Gastrocnemius medialis (tissue), 4 donors: Measurements from ENCODE around the gene RBM19. TPM values are rescaled to one million over a fixed set of nuclear protein-coding genes. Genes with fewer than 3 reads are reported as not detected.

Source experiments
- ATAC-seq, 2 donors: fragments of 150-250 bp; one replicate each; pipeline ENCODE4 v1.9.1; 2016
- DNase-seq, 2 donors: peaks; one replicate each; pipeline ENCODE4 v3.0.0-alpha.2; 2019
- H3K27ac ChIP-seq, 4 donors: fragments of 200-600 bp; sonication (generic); 1 replicate in 1 of 4; 2 replicates in 3 of 4; pipeline ENCODE4 v1.5.1; 2016 to 2018; ENCODE audit warnings: mild to moderate bottlenecking in 2 of 4, moderate library complexity in 1 of 4
- H3K27me3 ChIP-seq, 3 donors: fragments of 200-600 bp; sonication (generic) in 2 of 3; 1 replicate in 1 of 3; 2 replicates in 2 of 3; pipeline versions ENCODE4 v1.5.1 to v1.6.0; 2016 to 2019; ENCODE audit warnings: mild to moderate bottlenecking in 1 of 3, moderate library complexity in 1 of 3
- H3K36me3 ChIP-seq, 2 donors: fragments of 200-600 bp; sonication (generic) in 1 of 2; one replicate each; pipeline ENCODE4 v1.5.1; 2017 to 2018
- H3K4me1 ChIP-seq, 2 donors: fragments of 200-600 bp; sonication (generic) in 1 of 2; one replicate each; pipeline ENCODE4 v1.5.1; 2016 to 2017; ENCODE audit warnings: mild to moderate bottlenecking in 2 of 2
- H3K4me3 ChIP-seq, 4 donors: fragments of 200-600 bp; sonication (generic) in 3 of 4; 1 replicate in 1 of 4; 2 replicates in 3 of 4; pipeline ENCODE4 v1.5.1; 2016 to 2019; ENCODE audit warnings: mild to moderate bottlenecking in 2 of 4
- H3K9me3 ChIP-seq, 3 donors: fragments of 200-600 bp; sonication (generic) in 2 of 3; 1 replicate in 1 of 3; 2 replicates in 2 of 3; pipeline ENCODE4 v1.5.1; 2016 to 2019
- CTCF ChIP-seq, 5 experiments: fragments of 450-650 bp in 3 of 5; fragments of 200-600 bp in 2 of 5; sonication (generic) in 2 of 5; IDR thresholded peaks in 4 of 5; conservative IDR thresholded peaks in 1 of 5; 1 replicate in 4 of 5; 2 replicates in 1 of 5; pipeline ENCODE4 v1.5.1; 2016 to 2019; ENCODE audit warnings: antibody characterized with exemption in 5 of 5, mild to moderate bottlenecking in 3 of 5, moderate library complexity in 3 of 5
- POLR2A ChIP-seq, 2 donors: fragments of 450-650 bp; IDR thresholded peaks; one replicate each; pipeline ENCODE4 v1.6.1; 2017; ENCODE audit warnings: antibody characterized with exemption in 2 of 2, mild to moderate bottlenecking in 2 of 2, moderate library complexity in 2 of 2
- in situ Hi-C, 4 donors: fragments of 200-750 bp; cut with MboI; loops; one replicate each; pipeline versions ENCODE4 v1.15.0 to v1.8.0; 2017; ENCODE audit warnings: low sequenced_read_pairs in 4 of 4
- intact Hi-C: fragments of 100-400 bp; cut with DNase I; formaldehyde crosslinking; loops from one replicate; pipeline ENCODE4 v1.15.1; 2023; ENCODE audit warnings: low total_unique reads
- total RNA-seq, 4 donors: library from RNA; depleted of rRNA; stranded (reverse); fragments of >200 nt; gene quantifications; one replicate each; pipeline versions ENCODE4 v1.1.0 to v1.2.3, GENCODE V29; 2016

Gene RBM19
- total RNA-seq, 4 donors from 2014 or later, result 21.2 to 28.3 (median 26.8) TPM

- DNase-seq (no peak), ATAC-seq (no peak)
- in situ Hi-C loops (no loop called here), intact Hi-C loops (no loop called here)
- TF ChIP-seq POLR2A (IDR thresholded peaks at IDR 0.05) (no peak), CTCF (IDR thresholded peaks at IDR 0.05 in 4 of 5, conservative IDR thresholded peaks at IDR 0.05 in 1 of 5) (no peak)
- Histone ChIP-seq H3K27me3 (no peaks in the 10 kb centered on the region), H3K4me1 (no peaks in the 10 kb centered on the region), H3K4me3 (no peak overlapping the region), H3K9me3 (no peaks in the 10 kb centered on the region), H3K36me3 (peaks cover 0 to 98% of the 10 kb centered on the region in 2 donors), H3K27ac (no peak overlapping the region)
Observed at GRCh38 chr12:113940357-113941207, 25.5 kb downstream of the RBM19 start.

DNA sequence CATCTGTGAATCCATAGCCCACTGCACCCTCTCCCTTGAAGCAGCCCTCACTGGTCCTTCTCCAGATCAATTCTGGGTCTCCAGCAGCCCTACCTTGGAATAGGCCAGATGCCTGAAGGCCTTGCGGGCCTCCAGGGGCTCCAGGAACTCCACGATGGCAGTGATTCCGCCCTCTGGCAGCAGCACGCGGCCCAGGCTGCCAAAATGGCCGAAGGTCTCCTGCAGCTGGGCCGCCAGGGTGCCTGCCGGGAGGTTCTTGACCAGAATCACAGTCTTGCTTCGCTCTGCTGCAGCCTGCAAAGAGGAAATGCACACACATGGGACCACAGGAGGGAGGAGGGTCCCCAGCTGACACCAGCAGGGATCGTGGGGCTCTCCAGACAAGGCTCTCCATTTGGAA, 26.3 kb downstream of the RBM19 start:
- no peak for DNase-seq
- Histone ChIP-seq H3K36me3 (peaks cover 0 to 98% of the 10 kb centered on the region in 2 donors), H3K27ac (no peak overlapping the region), H3K9me3 (no peaks in the 10 kb centered on the region), H3K27me3 (no peaks in the 10 kb centered on the region), H3K4me1 (no peaks in the 10 kb centered on the region), H3K4me3 (no peak overlapping the region)
- in situ Hi-C loops (no loop called here), intact Hi-C loops (no loop called here)
- no peak for ATAC-seq
- TF ChIP-seq POLR2A (IDR thresholded peaks at IDR 0.05), result no peak
- TF ChIP-seq CTCF (IDR thresholded peaks at IDR 0.05 in 4 of 5, conservative IDR thresholded peaks at IDR 0.05 in 1 of 5), result no peak

- Histone ChIP-seq H3K4me3 (no peak overlapping the region), H3K9me3 (no peaks in the 10 kb centered on the region), H3K27ac (no peak overlapping the region), H3K4me1 (no peaks in the 10 kb centered on the region), H3K27me3 (no peaks in the 10 kb centered on the region), H3K36me3 (peaks cover 0 to 94% of the 10 kb centered on the region in 2 donors)
- intact Hi-C loops, result no loop called here
- ATAC-seq, result no peak
- in situ Hi-C loops, result no loop called here
- TF ChIP-seq CTCF (IDR thresholded peaks at IDR 0.05 in 4 of 5, conservative IDR thresholded peaks at IDR 0.05 in 1 of 5) (no peak), POLR2A (IDR thresholded peaks at IDR 0.05) (no peak)
- DNase-seq, result no peak
Observed at GRCh38 chr12:113938471-113938870, 27.7 kb downstream of the RBM19 start.

GRCh38 chr12:113936460-113936859, 29.7 kb downstream of the RBM19 start:
- Histone ChIP-seq H3K27ac (no peak overlapping the region), H3K4me1 (peaks cover 0 to 6% of the 10 kb centered on the region in 2 donors), H3K27me3 (no peaks in the 10 kb centered on the region), H3K36me3 (peaks cover 0 to 74% of the 10 kb centered on the region in 2 donors), H3K9me3 (no peaks in the 10 kb centered on the region), H3K4me3 (no peak overlapping the region)
- in situ Hi-C loops (no loop called here), intact Hi-C loops (no loop called here)
- TF ChIP-seq POLR2A (IDR thresholded peaks at IDR 0.05) (no peak), CTCF (IDR thresholded peaks at IDR 0.05 in 4 of 5, conservative IDR thresholded peaks at IDR 0.05 in 1 of 5) (no peak)
- no peak for ATAC-seq
- DNase-seq, result no peak
